ENCODE data around the gene PSME2. TPM values are rescaled to one million over a fixed set of nuclear protein-coding genes. Genes with fewer than 3 reads are reported as not detected.

PSME2 gene
- total and polyA plus RNA-seq, 2 of the 13 experiments (the other 11 are each of a cell fraction or from before 2014, with no cell fraction given) = 332 to 716 TPM

GRCh38 chr14:24130717-24131548, 15.5 kb downstream of the PSME2 start (continued):
- TF ChIP-seq ZNF597 (CRISPR knock-in tag; IDR thresholded peaks at IDR 0.05) = no peak
- peak; percentile 37; the same call in 1 of the 2 replicates for TF ChIP-seq CREM (IDR thresholded peaks at IDR 0.05)
- TF ChIP-seq CREM (CRISPR knock-in tag; IDR thresholded peaks at IDR 0.05) = no peak
- TF ChIP-seq ZFP91 (CRISPR knock-in tag; IDR thresholded peaks at IDR 0.05; ENCODE audit: borderline replicate concordance) = no peak
- peak; percentile 82 for TF ChIP-seq ZNF430 (CRISPR knock-in tag; IDR thresholded peaks at IDR 0.05)
- TF ChIP-seq ZNF776 (CRISPR knock-in tag; IDR thresholded peaks at IDR 0.05) = peak; percentile 66; the same call in 1 of the 2 replicates
- TF ChIP-seq ZMAT3 (CRISPR knock-in tag; conservative IDR thresholded peaks at IDR 0.05) = 0 out of 2 replicates have a peak, but pooled peaks have one; percentile 46
- peak; percentile 83 for TF ChIP-seq ZBTB7A (CRISPR knock-in tag; IDR thresholded peaks at IDR 0.05)
- peak; percentile 50; the same call in 1 of the 2 replicates for TF ChIP-seq MIXL1 (CRISPR knock-in tag; IDR thresholded peaks at IDR 0.05)
- 0 out of 2 replicates have a peak, but pooled peaks have one; percentile 23 for TF ChIP-seq ZKSCAN8 (CRISPR knock-in tag; IDR thresholded peaks at IDR 0.05; ENCODE audit: borderline replicate concordance)
- no peak for TF ChIP-seq ZKSCAN5 (CRISPR knock-in tag; IDR thresholded peaks at IDR 0.05)
- no peak for TF ChIP-seq RFXANK (CRISPR knock-in tag; IDR thresholded peaks at IDR 0.05)
- no peak for TF ChIP-seq ZNF879 (CRISPR knock-in tag; IDR thresholded peaks at IDR 0.05)
- no peak; the same call in 1 of the 2 replicates for TF ChIP-seq ZNF580 (CRISPR knock-in tag; IDR thresholded peaks at IDR 0.05; ENCODE audit: borderline replicate concordance, low read depth)
- TF ChIP-seq ZNF83 (CRISPR knock-in tag; IDR thresholded peaks at IDR 0.05; ENCODE audit: borderline replicate concordance) = peak; percentile 76; the same call in 1 of the 2 replicates
- peak; percentile 56; the same call in 1 of the 2 replicates for TF ChIP-seq YEATS4 (CRISPR knock-in tag; IDR thresholded peaks at IDR 0.05; ENCODE audit: borderline replicate concordance)
- TF ChIP-seq ZNF891 (CRISPR knock-in tag; IDR thresholded peaks at IDR 0.05) = peak; percentile 72; the same call in 1 of the 2 replicates
- TF ChIP-seq ZFP41 (CRISPR knock-in tag; IDR thresholded peaks at IDR 0.05; ENCODE audit: borderline replicate concordance) = no peak; the same call in 1 of the 2 replicates
- TF ChIP-seq ATAD3A (CRISPR knock-in tag; IDR thresholded peaks at IDR 0.05) = no peak
- peak; percentile 50 for TF ChIP-seq ERF (CRISPR knock-in tag; IDR thresholded peaks at IDR 0.05)
- peak; percentile 37; the same call in 1 of the 2 replicates for TF ChIP-seq ADNP (CRISPR knock-in tag; IDR thresholded peaks at IDR 0.05)
- TF ChIP-seq ZNF441 (CRISPR knock-in tag; IDR thresholded peaks at IDR 0.05; ENCODE audit: borderline replicate concordance) = peak; percentile 82
- TF ChIP-seq HNF1B (CRISPR knock-in tag; IDR thresholded peaks at IDR 0.05) = peak; percentile 87
